ENCODE results near the gene NFATC4.
"Not testable (repeated sequence)": the region's sequence is repeated elsewhere in the genome, so short reads cannot be mapped to it uniquely, and the experiment has no call there.

The NFATC4 gene

DNA sequence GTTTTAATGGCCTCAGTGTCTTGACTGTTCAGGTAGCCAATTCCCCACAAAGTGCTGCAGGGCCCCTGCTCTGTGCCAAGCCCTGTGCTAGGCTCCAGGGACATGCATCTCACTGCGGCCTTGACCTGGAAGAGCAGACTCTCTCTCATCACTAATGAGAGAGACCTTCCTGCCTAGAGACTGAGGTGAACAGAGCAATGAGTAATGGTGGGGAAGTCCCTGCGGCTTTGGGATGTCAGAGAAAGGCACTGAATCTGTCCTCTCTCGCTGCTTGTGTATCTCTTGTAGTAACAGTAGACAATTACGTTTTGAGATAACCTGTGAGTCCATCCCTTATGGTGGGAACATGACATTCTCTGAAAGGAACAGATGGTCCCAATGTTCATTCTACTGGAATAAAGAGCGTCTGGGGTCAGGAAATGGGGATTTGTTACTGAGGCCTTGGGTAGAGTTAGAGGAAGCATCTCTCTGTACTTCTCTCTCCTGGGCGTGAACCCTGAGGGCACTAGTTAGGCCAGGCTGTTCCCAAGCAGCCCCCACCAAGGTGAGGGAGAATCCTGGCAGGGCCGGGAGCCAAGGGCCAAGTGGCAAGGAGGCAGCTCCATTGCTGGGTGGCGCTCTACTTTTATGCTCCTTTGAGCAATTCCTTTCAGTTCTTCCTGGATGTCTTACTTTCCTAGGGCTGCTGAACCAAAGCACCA, 13.5 kb downstream of the NFATC4 start:
- TF ChIP-seq, protein P1, sequence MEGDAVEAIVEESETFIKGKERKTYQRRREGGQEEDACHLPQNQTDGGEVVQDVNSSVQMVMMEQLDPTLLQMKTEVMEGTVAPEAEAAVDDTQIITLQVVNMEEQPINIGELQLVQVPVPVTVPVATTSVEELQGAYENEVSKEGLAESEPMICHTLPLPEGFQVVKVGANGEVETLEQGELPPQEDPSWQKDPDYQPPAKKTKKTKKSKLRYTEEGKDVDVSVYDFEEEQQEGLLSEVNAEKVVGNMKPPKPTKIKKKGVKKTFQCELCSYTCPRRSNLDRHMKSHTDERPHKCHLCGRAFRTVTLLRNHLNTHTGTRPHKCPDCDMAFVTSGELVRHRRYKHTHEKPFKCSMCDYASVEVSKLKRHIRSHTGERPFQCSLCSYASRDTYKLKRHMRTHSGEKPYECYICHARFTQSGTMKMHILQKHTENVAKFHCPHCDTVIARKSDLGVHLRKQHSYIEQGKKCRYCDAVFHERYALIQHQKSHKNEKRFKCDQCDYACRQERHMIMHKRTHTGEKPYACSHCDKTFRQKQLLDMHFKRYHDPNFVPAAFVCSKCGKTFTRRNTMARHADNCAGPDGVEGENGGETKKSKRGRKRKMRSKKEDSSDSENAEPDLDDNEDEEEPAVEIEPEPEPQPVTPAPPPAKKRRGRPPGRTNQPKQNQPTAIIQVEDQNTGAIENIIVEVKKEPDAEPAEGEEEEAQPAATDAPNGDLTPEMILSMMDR (IDR thresholded peaks at IDR 0.05; ENCODE audit: control extremely low read depth, extremely low read depth, low read depth, missing control alignments) = no peak
- ChIA-PET CTCF (interaction anchor here (0.9 kb wide), 1 partner anchor 37 kb away, joined by 3 read pairs; no protein-coding TSS in a partner anchor), POLR2A (no interaction called here)
- no peak for DNase-seq (ENCODE audit: extremely low spot score)

DNA sequence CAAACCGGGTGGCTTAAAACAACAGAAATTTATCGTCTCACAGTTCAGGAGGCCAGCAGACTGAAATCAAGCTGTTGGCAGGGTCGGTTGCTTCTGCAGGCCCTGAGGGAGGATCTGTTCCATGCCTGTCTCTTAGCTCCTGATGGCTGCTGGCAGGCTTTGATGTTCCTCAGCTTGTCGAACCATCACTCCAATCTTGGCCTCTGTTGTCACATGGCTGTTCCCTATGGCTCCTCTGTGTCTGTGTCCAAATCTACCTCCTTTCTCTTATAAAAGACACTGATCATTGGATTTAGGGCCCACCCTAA, 14.0 kb downstream of the NFATC4 start:
- CTCF ChIA-PET = interaction anchor here (0.9 to 1.3 kb wide), 2 partner anchors 37 to 44 kb away, joined by 3 read pairs; no protein-coding TSS in a partner anchor
- TF ChIP-seq, protein P1 (IDR thresholded peaks at IDR 0.05; ENCODE audit: control extremely low read depth, extremely low read depth, low read depth, missing control alignments) = no peak
- POLR2A ChIA-PET = no interaction called here
- DNase-seq (ENCODE audit: extremely low spot score) = no peak

DNA sequence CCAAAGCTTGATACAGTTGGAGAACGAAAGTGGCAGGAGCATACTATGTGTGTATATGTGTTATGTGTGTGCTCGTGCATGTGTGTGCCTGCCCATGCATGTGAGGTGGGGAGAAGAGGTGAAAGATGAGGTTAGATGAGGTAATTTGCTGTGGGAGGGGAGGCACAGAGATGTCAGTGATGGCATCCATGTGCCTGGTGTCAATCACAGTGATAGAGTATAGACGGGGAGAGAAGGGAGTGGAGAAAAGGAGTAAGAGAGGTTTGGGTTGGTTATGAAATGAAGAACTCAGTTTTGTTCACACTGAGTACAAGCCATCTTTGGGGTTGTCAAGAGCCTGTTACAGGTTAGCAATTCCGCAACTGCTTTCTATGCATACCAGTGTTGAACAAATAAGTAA, 16.2 kb downstream of the NFATC4 start:
- DNase-seq (ENCODE audit: extremely low spot score) = no peak

DNA sequence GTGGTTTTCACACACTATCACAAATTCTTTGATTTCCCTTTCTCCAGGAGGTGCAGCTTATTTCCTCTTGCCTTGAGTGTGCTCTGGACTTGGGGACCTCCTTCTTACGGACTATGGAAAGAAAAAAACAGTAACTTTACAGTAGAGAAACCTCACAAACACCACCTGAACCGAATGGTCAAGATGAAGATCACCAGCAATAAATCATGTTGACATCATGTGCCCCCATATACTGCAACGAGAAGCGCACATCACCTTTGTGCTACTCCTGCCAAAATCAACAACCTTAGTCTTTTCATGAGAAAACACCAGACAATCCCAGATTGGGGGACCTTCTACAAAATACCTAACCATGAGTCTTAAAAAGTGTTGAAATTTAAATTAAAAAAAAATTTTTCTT, 17.5 kb downstream of the NFATC4 start:
- DNase-seq (ENCODE audit: extremely low spot score) = no peak
- TF ChIP-seq, protein P1 (IDR thresholded peaks at IDR 0.05; ENCODE audit: control extremely low read depth, extremely low read depth, low read depth, missing control alignments) = no peak
- ChIA-PET POLR2A (no interaction called here), CTCF (interaction anchor here (1.1 to 1.5 kb wide), 3 partner anchors 46 to 51 kb away, joined by 3 to 4 read pairs (median 3); no protein-coding TSS in a partner anchor)

More for the DNA sequence above, 16.2 kb downstream of the NFATC4 start:
- ChIA-PET CTCF (interaction anchor here (1.5 kb wide), 1 partner anchor 50 kb away, joined by 3 read pairs; no protein-coding TSS in a partner anchor), POLR2A (no interaction called here)
- TF ChIP-seq, protein P1 (IDR thresholded peaks at IDR 0.05; ENCODE audit: control extremely low read depth, extremely low read depth, low read depth, missing control alignments) = no peak

DNA sequence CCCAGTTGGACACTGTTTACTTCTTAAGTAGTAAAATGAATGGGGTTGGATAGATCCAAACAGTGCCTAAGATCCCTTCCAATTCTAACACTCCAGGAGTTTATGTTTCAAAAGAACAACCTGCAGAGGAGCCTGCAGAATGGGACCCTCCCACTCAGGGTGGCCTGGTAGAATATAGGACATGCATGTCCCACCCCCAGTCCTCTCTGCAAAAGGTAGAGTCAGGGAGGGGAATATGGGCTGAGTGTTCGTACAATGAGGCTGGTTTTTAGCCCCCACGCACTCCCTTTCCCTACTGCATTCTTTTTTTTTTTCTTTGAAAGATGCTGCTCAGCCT, 19.0 kb downstream of the NFATC4 start:
- POLR2A ChIA-PET = no interaction called here
- DNase-seq (ENCODE audit: extremely low spot score) = no peak
- TF ChIP-seq, protein P1 (IDR thresholded peaks at IDR 0.05; ENCODE audit: control extremely low read depth, extremely low read depth, low read depth, missing control alignments) = no peak
- CTCF ChIA-PET = interaction anchor here (1.3 kb wide), 1 partner anchor 50 kb away, joined by 3 read pairs; no protein-coding TSS in a partner anchor

DNA sequence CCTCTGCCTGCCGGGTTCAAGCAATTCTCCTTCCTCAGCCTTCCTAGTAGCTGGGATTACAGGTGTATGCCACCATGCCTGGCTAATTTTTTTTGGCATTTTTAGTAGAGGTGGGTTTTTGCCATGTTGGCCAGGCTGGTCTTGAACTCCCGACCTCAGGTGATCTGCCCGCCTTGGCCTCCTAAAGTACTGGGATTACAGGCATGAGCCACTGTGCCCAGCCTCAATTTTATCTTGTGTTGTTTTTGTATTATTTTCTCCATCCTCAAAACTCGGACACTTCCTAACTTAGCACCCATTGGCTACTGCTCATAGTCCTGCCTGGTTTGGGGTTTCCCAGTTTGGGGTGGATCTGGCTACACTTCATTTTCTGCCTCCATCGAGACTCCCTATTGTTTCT, 19.6 kb downstream of the NFATC4 start:
- DNase-seq (ENCODE audit: extremely low spot score); POLR2A ChIA-PET; CTCF ChIA-PET: not testable (repeated sequence)

DNA sequence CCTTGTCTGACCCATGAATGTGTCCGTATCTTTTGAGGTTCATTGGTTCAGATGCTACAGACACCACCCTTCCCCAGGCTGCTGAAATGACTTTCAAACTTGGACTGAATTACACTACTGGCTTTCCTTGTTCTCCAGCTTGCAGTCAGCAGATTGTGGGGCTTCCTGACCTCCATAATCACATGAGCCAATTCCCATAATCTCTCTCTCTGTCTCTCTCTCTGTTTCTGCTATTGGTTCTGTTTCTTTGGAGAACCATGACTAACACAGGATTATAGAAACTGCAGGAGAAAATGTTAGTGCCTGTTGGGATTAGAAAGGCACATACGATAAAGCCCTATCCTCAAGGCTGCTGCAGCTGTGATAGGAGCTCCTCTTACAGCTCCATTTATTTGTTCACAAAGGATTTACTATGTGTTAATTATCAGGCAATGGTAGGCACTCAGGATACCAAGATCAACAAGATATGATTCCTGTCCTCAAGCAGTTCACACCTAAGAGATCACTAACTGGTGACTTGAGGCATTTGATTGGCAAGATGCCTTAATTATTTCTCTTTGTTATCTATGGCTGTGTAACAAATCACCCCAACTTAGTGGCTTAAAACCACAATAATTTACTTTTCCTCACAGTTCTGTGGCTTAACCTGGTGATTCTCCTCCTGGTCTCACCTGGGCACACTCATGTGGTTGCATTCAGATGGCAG, 20.6 kb downstream of the NFATC4 start:
- TF ChIP-seq, protein P1 (IDR thresholded peaks at IDR 0.05; ENCODE audit: control extremely low read depth, extremely low read depth, low read depth, missing control alignments) = no peak
- ChIA-PET POLR2A (no interaction called here), CTCF (no interaction called here)
- no peak for DNase-seq (ENCODE audit: extremely low spot score)
